B cell (primary cell): Measurements from ENCODE around the gene CASKIN1.

Experiments used
- CTCF ChIP-seq: fragments of 200-600 bp; IDR thresholded peaks from one replicate; pipeline ENCODE4 v1.8.0; 2022; ENCODE audit warnings: antibody characterized with exemption, mild to moderate bottlenecking
- EZH2 ChIP-seq: IDR thresholded peaks from 2 replicates; pipeline ENCODE4 v1.6.1; 2012; ENCODE audit warnings: borderline replicate concordance, low read depth, mild to moderate bottlenecking, moderate library complexity, low read length; ENCODE audit not compliant: insufficient read depth, poor library complexity, severe bottlenecking

- no peak for TF ChIP-seq CTCF
- no peak for TF ChIP-seq EZH2
Measured at GRCh38 chr16:2152695-2153506, 43.5 kb downstream of the CASKIN1 start.
